GM21825 (cell line): ENCODE results near the gene GABRB3.

ENCODE experiments used
- ATAC-seq: cut with Tn5 transposase; IDR thresholded peaks from one replicate; pipeline ENCODE4 v1.9.1; 2021; ENCODE audit warnings: mild to moderate bottlenecking, moderate library complexity; ENCODE audit not compliant: unreplicated experiment

Gene GABRB3

GRCh38 chr15:26562336-26562735 lies 210.5 kb downstream of the GABRB3 start:
- ATAC-seq: no peak

GRCh38 chr15:26561896-26562295 lies 211.0 kb downstream of the GABRB3 start:
- no peak for ATAC-seq

GRCh38 chr15:26561130-26561529 lies 211.7 kb downstream of the GABRB3 start:
- no peak for ATAC-seq

- no peak for ATAC-seq
These were observed 217.0 kb downstream of the GABRB3 start for GRCh38 chr15:26555898-26556297.

DNA sequence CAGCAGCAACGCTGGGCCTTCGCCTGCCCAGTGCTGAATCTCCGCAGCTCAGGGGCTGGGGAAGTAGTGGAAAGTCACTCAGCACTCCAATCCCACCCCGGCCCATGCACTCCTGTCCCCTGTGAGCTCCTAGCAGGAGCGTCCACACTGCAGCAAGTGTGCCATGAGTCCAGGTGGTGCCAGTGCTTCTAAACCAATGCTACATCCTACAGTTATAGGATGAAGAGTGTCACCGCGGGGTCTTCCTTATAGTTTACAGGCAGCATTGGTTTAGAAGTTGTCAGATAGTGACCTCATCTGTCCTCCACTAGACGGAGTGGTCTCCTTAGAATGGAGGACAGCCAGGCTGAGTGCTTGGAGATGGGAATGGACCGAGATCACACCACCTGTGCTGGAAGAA lies 221.4 kb downstream of the GABRB3 start:
- no peak for ATAC-seq

GRCh38 chr15:26550880-26551279 lies 222.0 kb downstream of the GABRB3 start:
- no peak for ATAC-seq

DNA sequence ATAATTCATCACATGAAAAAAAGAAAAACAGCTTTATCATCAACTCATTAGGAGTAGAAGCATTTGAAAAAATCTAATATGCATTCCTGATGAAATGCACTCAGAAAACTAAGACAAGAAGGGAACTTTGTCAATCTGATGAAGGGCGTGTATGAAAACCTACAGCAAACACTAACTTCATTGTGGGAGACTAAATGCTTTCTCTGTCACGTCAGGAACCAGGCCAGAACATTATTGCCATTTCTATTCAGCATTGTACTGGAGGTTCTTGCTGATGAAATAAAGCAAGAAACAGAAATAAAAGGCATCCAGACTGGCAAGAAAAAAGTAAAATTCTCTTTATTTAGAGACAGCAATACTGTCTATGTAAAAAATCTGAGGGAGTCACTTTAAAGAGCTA lies 235.2 kb downstream of the GABRB3 start:
- ATAC-seq: no peak

DNA sequence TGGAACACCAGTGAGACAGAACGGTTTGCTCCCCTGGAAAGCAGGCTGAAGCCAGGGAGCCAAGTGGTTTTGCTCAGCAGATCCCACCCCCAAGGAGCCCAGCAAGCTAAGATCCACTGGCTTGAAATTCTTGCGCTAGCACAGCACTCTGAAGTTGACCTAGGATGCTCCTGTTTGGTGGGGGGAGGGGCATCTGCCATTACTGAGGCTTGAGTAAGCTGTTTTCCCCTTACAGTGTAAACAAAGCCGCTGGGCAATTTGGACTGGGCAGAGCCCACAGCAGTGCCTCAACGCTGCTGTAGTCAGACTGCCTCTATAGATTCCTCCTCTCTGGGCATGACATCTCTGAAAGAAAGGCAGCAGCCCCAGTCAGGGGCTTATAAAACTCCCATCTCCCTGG lies 241.4 kb downstream of the GABRB3 start:
- no peak for ATAC-seq

- no peak for ATAC-seq
These were observed 247.8 kb downstream of the GABRB3 start for GRCh38 chr15:26525096-26525495.

DNA sequence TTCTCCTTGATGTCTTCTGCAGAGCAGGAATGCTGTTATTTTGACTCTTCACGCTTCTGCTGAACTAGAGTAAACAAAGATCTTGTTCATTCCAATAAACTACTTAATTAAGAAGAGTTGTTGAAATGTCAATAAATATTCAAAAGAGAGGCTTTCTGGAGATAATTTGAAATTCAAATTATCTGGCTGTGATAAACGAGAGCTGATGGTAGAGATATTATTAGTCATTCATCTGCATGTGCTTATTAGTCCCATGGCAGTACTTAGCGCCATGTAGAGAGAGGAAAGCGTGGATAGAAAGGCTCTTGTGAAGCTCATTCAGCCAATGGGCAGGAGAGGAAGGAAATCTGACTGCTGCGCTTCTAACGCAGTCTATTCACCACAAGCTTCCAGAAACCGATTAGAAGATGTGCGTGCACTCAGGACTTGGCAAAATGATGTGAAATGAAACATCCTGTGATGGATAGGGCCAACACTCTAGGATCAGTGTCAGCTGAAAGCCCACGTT lies 251.1 kb downstream of the GABRB3 start:
- ATAC-seq: no peak

GRCh38 chr15:26521130-26521529 lies 251.7 kb downstream of the GABRB3 start:
- ATAC-seq: no peak

- no peak for ATAC-seq
These were observed 254.0 kb downstream of the GABRB3 start for GRCh38 chr15:26518885-26519284.

GRCh38 chr15:26516102-26516980 lies 256.5 kb downstream of the GABRB3 start:
- no peak for ATAC-seq

- ATAC-seq: no peak
These were observed 268.9 kb downstream of the GABRB3 start for GRCh38 chr15:26504009-26504408.
